Stimulated activated CD4-positive, alpha-beta T cell treated with anti-CD3 and anti-CD28 coated beads, Interleukin-12 subunit alpha, Interleukin-12 subunit beta, amount 100 ng/mL, for 4 hours (primary cell): ENCODE data around the gene PRKN.

ENCODE experiments used
- DNase-seq: peaks from one replicate; pipeline ENCODE4 v3.0.0-alpha.2; 2020

The PRKN gene

DNA sequence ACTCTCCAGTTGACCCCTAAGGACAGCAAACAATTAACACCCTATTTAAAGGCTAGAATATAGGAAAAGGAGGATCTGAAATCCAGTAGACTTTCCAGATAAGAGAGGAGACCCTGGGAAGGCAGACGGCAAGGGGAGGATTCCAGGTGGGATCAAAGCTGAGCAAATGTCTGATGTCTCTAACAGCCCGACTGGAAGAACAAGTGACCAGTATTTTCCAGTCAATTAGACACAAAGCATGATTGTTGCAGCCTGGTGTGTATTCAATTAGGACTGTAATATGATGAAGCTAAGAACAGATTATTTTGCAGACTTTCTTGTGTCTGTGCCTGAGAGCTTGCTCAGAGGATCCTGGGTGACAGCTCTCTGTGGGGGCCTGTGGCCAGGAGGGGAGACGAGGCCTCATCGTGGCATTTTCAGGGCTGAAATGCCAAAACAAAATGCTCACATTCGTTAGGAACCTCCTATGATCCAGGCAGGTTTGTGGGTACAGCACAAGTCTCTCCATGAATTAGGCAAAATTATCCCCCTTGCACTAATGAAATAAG lies 981.9 kb downstream of the PRKN start:
- no peak for DNase-seq

GRCh38 chr6:161745128-161745527 lies 982.4 kb downstream of the PRKN start:
- DNase-seq = no peak

GRCh38 chr6:161744211-161745067 lies 983.1 kb downstream of the PRKN start:
- DNase-seq = no peak

DNA sequence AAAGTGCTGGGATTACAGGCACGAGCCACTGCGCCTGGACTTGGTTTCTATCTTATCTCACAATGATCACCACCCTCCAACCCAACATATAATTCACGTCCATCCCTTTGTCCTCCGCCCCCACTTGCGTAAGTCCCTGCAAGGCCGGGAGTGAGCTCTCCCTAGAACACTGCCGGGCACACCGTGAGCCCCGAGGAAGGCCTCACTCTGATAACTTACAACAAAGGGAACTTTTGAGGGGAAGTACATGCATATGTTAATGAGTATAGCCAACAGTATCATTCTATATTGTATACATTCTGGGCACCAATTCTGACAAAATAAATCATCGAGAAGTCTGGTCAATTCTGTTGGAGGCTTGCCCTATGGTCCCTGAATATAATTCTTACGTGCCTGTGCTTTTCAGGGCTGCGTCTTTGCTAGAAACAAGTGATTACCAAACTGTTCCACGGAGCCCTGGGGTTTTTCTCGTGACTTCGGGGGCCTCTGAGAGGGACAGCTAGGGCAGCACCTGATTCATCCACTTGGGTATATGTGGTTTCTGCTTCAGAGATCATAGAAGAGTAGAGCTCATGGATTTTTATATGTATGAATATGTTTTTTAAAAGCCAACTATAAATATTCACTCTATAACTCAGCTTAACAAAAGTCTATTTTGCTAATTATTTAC lies 983.9 kb downstream of the PRKN start:
- DNase-seq = no peak

DNA sequence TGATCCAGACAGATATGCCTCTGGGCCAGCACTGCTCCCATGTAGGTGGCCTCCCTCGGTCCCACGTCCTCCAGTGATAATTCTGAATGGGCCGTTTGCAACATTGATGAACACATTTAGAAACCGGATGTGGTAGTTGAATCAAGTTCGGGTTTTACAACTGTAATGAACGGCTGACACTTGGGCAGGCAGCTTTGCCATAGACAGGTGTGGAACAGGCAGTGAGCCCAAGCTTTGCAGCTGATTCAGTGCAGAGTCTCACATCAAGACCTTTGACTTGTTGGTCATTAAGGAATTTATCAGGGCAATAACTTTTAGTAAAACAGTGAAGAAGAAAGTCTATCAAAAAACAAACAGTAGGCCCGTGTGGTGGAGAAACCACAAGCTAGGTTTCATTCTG lies 987.1 kb downstream of the PRKN start:
- DNase-seq = no peak

DNA sequence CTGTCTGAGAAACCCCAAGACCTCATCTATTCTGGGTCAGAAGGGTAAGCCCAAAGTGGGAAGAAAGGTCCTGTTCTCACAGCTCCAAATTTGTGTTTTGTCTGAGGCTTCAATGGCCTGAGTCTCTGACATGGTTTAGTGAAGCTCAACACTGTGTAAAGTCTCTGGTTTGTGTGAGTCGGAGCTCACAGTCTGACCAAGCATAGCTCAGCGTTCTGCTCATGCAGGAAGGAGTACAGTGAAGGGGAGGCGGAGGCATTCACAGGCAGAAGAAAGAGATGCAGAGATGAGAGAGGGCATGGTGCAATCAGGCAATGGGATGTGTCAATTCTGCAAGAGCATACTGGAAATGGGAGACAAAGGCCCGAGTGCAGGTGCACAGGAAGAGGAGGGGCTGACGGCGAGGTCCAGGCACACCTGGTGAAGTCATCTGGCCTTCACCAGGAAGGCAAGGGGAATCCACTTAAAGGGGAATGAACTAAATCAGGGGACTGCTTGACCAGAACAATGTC lies 990.7 kb downstream of the PRKN start:
- DNase-seq = no peak

DNA sequence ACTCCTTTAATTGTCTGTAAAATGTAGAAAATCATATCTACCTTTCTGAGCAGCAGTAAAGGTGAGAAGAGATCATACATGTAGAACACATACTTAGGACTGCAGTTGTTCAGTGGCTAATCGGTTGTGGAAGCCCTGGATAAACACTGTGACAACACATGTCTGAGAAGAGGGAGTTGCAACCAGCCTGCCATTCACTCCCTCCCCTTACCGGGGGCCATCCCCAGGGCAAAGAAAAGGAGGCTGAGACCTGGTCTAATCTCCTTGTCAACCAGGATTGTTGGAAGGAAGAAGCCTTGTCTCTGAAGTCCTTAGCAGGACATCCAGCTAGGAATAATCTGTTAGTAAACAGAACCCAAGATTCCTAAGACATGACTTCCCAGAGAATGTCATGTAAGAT lies 991.2 kb downstream of the PRKN start:
- no peak for DNase-seq

DNA sequence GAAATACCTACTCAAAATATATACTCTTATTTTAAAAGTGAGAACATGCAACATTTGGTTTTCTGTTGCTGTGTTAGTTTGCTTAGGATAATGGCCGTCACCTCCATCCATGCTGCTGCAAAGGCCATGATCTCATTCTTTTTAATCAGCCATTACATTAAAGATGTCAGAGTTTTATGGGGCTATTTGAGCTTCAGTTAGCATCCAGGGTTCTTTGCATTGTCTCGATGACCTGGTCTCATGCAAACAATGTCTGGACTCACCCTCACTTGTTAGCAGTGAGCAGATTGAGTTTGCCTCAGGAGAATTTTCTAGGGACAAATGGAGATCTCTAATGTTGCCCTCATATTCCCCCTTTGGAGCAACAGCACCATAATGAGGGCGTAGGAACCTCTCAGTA lies 995.0 kb downstream of the PRKN start:
- DNase-seq = no peak

DNA sequence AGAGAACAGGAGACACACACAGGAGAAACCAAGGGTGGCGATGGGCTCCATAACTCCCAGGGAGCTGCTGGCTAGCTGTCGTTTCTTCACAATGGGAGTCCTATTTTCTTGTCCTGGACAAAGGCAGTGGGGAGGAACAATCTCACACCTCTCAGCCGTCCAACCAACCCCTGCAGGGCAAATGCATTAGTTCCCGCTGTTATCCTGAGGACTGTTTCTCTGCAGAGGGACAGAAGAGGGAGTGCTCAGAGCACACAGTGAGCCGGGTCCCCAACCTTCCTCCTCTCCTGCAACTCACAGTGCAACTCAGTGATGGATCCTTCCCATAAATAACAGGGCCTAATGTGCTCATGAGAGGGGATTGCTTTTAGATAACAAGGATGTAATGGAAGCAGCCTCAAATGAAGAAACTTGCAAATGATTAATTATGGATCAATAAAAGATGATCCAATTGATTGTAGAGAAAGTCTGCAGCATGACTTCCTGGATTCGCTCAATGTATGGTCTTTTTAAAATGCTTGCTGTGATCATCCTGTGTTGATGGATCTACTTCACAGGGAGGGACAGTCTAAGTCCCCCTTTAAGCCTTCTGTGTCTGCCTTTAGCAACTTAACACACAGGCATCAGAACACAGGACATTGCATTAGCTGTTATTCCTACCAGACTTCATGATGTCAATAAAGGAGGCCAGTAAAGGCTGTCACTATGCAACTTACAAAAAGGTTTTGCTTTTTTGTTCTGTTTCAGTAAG lies 1000.3 kb downstream of the PRKN start:
- DNase-seq = no peak

DNA sequence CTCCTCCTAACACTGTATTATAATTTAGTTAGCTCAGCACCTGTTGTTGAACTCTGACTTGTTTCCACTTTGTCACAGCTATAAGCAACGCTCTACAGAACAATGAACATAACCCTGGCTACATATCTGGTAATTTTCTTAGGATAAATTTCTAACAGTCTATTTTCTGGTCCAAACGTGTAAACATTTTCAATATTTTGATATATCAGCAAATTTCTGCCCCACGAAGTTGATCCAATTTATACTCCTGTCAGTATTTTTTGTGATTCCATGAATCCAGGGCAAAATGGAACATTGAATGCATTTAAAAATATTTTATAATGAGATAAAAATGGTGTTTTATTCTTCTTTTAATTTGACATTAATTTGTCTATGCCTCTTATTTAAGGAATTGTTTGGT lies 1005.2 kb downstream of the PRKN start:
- no peak for DNase-seq

- no peak for DNase-seq
These were observed 1006.1 kb downstream of the PRKN start for GRCh38 chr6:161721511-161721910.

GRCh38 chr6:161716176-161716575 lies 1011.4 kb downstream of the PRKN start:
- DNase-seq = no peak

GRCh38 chr6:161711938-161712337 lies 1015.6 kb downstream of the PRKN start:
- DNase-seq = no peak

GRCh38 chr6:161711515-161711914 lies 1016.1 kb downstream of the PRKN start:
- DNase-seq = no peak

- DNase-seq = no peak
These were observed 1016.9 kb downstream of the PRKN start for GRCh38 chr6:161710698-161711097.

- no peak for DNase-seq
These were observed 1026.5 kb downstream of the PRKN start for GRCh38 chr6:161701056-161701455.

- DNase-seq = no peak
These were observed 1030.8 kb downstream of the PRKN start for GRCh38 chr6:161696801-161697200.

DNA sequence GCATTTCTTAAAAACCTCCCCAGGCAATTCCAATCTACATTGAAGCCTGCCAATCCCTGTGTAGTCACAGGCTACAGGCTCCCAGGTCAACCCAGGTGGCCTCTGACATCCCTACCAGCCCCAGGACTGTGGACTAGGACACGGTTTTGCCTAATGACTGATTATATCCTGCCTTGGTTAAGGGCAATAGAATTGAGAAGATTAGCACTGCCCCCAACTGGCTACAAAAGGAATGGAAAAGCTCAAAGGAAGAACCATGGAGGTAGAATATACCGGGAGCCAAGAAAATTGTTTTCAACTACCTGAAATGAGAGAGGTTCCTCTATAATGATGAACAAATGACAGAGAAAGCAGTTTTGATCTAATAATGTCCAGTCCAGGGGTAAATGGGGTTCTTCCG lies 1032.6 kb downstream of the PRKN start:
- DNase-seq = no peak

GRCh38 chr6:161686655-161687054 lies 1040.9 kb downstream of the PRKN start:
- DNase-seq = no peak

DNA sequence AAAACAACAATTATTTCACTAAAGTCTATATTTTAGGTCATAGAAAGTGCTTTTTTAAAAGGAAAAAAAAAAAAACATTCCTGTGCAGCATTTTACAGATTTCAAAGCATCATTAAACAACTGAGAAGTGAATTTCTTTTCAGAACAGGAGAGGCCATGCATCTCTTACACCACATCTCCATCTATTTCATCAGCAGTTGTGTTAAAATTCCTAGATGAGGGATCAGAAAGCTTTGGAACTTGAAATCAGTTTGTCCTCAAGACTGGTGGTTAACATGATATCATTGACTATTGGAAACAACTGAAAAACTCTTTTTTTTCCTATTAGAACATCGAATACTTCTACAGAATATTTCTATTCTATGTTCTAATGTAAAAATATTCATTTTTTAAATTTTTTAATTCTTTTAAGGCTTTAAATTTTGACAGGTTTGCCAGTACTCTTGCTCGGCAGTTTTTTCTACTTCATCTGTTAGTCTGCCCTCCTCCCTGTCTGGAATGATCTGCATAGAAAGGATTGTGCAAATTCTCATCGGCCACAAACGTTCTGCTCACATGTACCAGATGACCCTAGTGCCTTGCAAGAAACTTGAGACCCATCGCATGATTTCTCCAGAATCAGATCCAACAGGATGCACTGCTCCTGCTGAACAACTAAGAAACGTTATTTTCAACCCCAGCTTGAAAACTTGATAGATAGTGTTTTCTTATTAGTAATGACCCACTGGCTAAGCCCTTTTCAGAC lies 1042.7 kb downstream of the PRKN start:
- no peak for DNase-seq

- no peak for DNase-seq
These were observed 1044.2 kb downstream of the PRKN start for GRCh38 chr6:161683400-161683799.

GRCh38 chr6:161682982-161683381 lies 1044.6 kb downstream of the PRKN start:
- no peak for DNase-seq
